SU-DHL-6 (cell line): Measurements from ENCODE around the gene SELENBP1.

ENCODE experiments used
- EZH2phosphoT487 ChIP-seq: fragments of 200-600 bp; sonication (generic), shearing (Covaris generic); conservative IDR thresholded peaks from 2 replicates; pipeline ENCODE4 v1.6.1; 2018; ENCODE audit warnings: mild to moderate bottlenecking, antibody characterized with exemption, low read length, moderate library complexity, mixed read lengths
- TF ChIP-seq, protein P1 (sequence below): fragments of 200-600 bp; sonication (generic); IDR thresholded peaks from one replicate; pipeline ENCODE4 v1.5.1; 2017; ENCODE audit warnings: antibody characterized with exemption, mild to moderate bottlenecking, low read length, moderate library complexity; ENCODE audit not compliant: insufficient read depth, poor library complexity, severe bottlenecking

DNA sequence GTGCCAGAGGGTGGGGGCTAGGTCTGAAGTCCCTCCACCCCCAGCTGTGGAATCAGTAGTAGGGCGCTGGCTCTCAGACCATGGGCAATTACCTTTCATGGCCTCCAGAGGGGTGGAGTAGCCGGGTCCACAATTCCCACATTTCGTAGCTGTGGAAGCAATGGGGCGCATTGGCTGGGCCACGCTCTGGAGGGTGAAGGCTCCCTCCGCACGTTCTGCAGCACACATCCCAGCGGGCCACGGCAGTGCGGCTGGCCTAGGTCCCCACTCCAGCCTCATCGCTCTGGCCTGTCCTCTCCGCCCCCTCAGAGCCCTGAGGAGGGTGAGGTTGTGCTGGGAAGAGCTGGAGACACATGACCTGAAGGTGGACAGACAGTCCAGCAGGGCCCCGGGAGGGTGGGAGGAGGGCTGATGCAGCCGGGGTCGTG lies 2.9 kb downstream of the SELENBP1 start:
- TF ChIP-seq, protein P1, sequence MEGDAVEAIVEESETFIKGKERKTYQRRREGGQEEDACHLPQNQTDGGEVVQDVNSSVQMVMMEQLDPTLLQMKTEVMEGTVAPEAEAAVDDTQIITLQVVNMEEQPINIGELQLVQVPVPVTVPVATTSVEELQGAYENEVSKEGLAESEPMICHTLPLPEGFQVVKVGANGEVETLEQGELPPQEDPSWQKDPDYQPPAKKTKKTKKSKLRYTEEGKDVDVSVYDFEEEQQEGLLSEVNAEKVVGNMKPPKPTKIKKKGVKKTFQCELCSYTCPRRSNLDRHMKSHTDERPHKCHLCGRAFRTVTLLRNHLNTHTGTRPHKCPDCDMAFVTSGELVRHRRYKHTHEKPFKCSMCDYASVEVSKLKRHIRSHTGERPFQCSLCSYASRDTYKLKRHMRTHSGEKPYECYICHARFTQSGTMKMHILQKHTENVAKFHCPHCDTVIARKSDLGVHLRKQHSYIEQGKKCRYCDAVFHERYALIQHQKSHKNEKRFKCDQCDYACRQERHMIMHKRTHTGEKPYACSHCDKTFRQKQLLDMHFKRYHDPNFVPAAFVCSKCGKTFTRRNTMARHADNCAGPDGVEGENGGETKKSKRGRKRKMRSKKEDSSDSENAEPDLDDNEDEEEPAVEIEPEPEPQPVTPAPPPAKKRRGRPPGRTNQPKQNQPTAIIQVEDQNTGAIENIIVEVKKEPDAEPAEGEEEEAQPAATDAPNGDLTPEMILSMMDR: no peak
- no peak for TF ChIP-seq EZH2phosphoT487
